T1000 (cell line): ENCODE results near the gene S100A5.
A peak's percentile ranks its signal among the peaks of the same experiment; 100 is the strongest.
"Not testable (repeated sequence)": the region's sequence is repeated elsewhere in the genome, so short reads cannot be mapped to it uniquely, and the experiment has no call there.

Source experiments
- DNase-seq: peaks from one replicate; lab custom pipeline; 2025; ENCODE audit warnings: mixed read lengths; lab: John Stamatoyannopoulos, UW

Gene S100A5

DNA sequence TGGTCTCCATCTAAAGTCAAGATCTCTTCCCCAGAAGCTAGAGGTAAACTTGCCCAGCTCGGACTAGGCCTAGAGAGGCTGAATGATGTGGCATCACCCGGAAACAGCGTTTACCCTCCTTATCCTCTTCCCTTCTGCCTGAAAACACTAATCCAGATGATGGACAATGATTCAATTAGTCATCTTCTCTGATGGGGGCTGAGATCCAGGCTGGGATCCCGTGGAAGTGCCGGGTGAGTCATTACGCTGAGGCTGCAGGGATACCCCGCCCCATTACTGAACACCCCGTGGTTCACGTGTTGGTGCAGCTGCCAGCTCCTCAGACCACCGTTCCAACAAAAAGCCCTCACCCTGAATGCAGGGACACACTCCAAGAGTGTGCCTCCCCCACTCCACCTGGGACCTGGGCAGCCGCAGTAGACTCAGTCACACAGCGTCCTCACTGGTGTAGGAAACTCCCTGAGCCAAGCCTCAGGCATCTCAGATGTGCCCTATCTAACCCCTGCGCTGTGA lies 7.0 kb downstream of the S100A5 start:
- peak; percentile 54 for DNase-seq

DNA sequence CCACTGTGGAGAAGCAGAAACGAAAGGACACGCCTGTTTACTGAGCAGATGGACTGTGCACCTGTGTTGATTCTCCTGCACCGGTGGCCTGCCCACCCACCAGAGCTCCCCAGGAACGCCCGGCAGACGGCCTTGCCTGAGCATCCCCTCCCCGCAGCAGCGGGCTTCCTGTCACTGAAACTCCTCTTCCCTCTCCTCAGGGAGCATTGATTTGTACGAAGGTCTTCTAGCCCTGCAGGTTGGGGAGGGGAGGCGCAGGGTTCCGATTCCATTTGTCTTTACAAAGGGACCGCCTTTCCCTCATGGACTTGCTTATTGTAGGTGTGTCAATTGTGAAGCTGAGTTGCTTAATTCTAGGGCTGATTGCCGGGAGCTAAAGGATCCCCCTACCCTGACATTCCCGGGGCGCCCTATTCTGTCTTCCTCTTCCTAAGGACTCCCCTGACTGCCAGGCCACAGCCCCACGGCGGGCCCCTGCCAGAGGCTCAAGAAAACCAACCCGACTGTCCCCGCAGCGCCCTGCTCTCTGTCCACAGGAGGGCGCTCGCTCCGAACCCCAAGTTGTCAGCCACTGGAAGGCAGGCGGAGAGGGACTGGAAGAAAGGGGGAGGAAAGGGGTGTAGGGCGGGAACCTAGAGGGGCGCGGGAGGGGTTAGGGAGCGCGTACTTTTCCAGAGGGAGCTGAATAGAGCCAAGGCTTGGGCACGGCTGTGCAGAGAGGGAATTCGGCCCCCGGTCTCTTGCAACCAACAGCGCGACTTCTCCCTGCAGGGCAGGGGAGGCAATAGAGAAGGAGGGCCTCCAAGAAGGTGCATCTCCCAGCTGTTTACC lies 7.8 kb downstream of the S100A5 start:
- peak; percentile 64 for DNase-seq

DNA sequence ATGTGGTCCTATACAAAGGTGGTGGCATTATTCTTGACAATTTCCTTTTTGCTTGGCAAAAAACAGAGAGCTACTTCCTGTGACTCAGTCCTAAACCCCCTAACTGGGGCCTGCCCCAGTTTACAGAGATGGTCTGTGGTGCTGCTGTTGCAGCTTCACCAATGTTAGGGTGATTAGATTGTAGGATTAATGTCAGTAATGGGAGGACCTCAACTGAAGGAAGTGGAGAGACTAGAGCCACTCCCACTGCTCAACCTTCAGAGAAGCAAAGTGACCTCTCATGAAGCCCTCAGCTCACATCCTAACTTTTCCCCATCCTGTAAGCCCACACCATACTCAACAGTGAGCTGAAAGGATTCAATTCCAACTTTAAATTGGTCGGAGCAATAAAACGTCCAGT lies 8.6 kb downstream of the S100A5 start:
- no peak for DNase-seq

DNA sequence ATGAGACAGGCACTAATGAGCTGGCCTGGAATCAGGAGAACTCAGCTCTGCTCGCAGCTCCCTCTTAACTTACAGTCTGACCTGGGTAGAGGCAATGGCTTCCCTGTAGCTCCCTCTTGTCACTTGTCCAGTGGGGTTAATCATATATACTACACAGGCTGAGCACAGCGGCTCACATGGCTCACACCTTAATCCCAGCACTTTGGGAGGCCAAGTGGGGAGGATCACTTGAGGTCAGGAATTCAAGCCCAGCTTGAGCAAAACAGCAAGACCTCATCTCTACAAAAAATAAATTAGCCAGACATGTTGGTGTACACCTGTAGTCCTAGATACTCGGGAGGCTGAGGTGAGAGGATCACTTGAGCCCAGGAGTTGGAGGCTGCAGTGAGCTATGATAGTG lies 9.1 kb downstream of the S100A5 start:
- DNase-seq, result no peak

DNA sequence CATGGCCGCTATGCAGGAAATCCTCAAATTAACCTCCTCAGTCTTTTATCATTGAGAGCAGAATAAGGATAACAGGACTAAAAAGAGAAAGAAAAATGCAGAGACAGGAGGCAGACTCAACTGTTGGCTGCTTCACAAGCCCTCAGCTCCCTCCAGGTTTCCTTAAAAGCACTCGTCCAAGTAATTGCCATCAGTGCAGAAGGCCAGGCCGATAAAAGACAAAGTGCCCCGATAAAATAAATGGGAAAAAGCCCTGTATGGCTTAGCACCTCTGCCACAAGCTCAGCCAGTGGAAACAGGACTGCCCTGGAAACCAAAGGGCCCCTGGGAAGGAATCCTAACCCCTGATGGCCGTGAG lies 13.1 kb downstream of the S100A5 start:
- DNase-seq, result no peak

DNA sequence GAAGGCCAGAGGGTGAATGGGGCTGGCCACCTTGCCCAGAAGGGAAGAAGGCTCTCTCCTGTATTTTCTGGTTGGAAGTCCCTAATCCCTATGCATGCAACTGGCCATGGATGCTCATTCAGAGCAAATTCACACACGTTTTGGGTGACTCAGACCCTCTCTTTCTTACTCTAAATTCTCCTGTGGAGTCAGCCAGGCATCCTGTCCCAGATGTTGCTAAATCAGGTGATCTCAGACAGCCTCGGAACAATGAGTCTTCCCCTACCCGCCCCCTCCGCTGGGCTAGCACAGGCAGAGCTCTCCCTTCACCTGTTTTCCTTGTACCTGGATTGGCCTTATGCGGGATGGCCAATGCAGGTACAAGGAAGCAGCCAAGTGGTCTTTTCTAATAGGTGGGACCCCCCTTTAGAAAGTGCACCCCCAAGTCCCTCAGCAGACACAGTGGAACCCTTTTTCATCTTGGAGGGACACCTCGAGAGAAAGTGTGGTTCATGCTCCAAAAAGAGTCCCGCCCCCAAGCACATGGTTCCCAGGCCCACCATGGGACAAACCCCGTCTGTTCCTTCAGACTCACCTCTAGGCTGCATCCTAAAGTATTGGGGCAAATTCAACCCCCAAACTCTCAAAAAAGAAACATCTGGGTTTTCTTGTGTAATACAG lies 13.6 kb downstream of the S100A5 start:
- no peak for DNase-seq

DNA sequence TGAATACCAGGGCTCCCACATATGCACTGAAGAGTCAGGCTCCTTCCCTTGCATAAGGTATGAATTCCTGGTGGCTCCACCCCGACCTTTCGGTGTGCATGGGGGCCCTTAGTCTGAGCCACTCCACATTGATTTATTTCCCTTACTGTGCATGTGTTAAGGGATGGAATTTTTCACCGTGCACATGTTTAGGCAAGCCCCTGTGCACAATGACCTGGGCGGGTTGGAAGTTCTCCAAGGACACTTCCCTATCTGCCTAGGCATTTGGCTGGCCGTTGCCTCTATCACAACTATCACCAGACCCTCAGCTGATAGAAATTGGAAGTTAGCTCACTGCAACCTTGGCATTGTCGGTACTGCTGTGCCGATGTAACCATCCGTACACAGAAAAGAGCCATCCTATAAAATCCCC lies 14.6 kb downstream of the S100A5 start:
- no peak for DNase-seq

DNA sequence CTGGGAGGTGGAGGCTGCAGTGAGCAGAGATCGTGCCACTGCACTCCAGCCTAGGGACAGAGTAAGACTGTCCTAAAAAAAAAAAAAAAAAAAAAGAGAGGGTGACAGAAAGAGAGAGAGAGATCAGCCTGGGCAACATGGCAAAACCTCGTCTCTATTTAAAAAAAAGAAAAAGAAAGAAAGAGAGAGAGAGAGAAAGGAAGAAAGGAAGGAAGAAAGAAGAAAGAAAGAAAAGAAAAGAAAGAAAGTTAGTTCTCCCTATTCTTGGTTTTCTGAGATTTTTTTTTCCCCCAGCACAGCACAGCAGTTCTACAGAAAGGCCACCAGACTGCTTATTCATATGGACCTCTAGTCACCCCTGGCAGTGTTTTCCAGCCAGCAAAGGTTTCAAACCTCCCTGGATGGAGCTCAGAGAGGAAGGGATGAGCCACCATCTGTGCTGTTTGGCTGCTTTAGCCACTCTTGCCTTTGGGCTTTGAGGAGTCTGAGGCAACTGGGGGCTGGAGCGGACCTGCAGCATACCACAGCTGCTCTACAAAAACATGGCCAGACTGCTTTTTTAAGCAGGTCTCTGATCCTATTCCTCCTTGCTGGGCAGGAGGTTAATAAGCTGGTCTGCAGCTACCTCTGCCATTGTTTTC lies 15.5 kb downstream of the S100A5 start:
- no peak for DNase-seq

DNA sequence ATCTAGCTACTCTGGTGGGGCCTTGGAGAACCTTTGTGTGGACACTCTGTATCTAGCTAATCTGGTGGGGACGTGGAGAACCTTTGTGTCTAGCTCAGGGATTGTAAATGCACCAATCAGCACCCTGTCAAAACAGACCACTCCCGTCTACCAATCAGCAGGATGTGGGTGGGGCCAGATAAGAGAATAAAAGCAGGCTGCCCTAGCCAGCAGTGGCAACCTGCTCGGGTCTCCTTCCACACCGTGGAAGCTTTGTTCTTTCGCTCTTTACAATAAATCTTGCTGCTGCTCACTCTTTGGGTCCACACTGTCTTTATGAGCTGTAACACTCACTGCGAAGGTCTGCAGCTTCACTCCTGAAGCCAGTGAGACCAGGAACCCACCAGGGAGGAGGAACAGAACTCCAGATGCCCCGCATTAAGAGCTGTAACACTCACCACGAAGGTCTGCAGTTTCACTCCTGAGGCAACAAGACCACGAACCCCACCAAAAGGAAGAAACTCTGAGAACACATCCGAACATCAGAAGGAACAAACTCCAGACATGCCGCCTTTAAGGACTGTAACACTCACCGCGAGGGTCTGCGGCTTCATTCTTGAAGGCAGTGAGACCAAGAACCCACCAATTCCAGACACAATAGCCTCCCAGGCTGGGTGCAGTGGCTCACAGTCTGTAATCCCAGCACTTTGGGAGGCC lies 18.2 kb downstream of the S100A5 start:
- DNase-seq, result not testable (repeated sequence)

DNA sequence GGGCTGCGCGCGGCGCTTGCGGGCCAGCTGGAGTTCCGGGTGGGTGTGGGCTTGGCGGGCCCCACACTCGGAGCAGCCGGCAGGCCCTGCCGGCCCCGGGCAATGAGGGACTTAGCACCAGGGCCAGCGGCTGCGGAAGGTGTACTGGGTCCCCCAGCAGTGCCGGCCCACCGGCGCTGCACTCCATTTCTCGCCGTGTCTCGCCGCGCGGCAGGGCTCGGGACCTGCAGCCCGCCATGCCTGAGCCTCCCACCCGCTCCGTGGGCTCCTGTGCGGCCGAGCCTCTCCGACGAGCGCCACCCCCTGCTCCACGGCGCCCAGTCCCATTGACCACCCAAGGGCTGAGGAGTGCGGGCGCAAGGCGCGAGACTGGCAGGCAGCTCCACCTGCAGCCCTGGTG lies 18.9 kb downstream of the S100A5 start:
- not testable (repeated sequence) for DNase-seq

DNA sequence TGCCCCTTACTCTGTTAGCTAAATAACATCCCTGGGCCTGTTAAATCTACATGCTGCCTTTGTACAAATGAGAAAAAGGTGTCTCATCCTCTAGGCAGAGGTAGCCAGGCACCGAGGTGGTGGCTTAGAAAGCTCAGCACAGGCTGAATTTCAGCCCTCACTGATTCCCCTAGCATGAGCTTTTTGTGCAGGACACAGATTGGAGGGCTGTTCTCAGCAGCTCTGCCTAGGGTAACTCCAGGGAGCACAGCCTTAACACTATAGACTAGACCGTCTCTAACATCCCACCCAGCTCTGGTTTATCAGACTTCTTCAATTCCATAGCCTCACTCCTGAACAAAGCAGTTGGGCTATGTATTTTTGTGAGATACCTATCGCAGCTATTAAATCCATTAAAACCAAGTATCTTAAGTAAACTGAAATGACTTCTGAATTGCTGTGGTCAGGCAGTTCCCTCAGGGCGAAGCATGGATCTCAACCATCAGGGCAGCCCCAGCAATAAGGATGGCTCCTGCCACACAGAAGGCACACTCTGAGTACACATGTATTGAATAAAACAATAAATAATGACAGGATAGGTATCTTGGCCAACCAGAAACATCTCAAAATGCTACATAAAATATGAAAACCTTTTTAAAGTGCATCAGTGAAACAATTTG lies 19.8 kb downstream of the S100A5 start:
- DNase-seq, result no peak

DNA sequence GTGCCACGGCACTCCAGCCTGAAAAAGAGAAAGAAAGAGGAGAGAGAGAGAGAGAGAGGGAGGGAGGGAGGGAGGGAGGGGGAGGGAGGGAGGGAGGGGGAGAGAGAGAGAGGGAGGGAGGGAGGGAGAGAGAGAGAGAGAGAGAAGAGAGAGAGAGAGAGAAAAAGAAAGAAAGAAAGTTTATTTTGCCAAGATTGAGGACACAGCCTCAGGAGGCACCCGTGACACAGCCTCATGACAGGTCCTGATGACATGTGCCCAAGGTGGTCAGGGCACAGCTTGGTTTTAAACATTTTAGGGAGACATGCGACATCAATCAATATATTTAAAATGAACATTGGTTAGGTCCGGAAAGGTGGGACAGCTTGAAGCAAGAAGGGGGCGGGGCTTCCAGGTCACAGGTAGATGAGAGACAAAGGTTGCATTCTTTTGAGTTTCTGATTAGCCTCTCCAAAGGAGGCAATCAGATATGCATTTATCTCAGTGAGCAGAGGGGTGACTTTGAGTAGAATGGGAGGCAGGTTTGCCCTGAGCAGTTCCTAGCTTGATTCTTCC lies 20.5 kb downstream of the S100A5 start:
- DNase-seq, result not testable (repeated sequence)

DNA sequence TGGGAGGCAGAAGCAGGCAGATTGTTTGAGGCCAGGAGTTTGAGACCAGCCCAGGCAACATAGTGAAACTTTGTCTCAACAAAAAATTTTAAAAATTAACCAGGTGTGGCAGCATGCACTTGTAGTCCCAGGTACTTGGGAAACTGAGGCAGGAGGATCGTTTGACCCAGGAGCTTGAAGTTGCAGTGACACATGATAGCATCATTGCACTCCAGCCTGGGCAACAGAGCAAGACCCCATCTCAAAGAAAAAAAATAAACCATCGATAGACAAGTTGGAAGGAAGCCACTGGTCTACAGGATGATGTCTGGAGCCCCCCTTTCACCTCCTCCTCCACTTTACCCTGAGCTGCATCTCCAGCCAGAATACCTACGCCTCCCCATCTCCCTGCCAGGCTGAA lies 21.5 kb downstream of the S100A5 start:
- DNase-seq, result no peak

DNA sequence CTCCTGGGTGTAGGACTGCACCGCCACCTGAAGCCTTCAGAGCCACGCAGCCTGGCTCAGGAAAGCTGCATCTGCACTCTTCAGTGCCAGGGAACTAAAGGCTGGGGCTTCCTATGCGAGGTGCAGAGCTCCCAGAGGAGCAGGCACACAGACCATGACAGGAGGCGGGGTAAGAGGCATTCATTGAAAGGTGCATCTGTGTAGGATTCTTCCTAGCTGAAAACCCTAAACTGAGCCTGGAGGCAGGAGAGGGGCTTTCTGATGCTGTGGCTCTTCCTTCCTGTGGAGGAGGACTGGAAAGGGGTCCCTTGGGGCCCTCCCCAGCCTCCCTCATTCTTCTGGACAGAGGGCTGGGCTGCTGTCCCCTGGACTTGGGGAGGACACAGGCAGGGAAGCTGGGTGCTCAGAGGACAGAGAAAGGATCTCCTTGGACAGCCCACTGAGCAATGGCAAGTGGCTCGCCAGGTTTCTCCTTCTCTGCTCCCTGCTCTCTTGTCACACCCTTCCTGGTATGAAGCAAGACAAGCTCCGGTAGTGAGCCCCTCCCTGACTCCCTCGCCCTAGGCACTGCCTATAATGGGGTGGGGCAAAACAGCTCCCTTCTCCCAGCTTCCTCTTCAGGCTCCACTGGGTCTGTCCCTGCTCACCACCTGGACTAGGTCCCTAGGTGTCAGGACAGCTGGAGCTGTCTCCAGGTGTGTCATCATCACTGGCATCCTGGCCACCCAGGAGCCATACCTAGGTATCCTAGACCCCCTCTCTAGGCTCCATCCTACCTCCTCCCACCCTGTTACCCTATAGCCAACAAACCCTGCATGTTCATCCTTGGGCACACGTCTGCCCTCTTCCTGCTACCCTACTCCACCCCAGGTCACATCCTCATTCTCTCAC lies 25.0 kb downstream of the S100A5 start:
- no peak for DNase-seq

DNA sequence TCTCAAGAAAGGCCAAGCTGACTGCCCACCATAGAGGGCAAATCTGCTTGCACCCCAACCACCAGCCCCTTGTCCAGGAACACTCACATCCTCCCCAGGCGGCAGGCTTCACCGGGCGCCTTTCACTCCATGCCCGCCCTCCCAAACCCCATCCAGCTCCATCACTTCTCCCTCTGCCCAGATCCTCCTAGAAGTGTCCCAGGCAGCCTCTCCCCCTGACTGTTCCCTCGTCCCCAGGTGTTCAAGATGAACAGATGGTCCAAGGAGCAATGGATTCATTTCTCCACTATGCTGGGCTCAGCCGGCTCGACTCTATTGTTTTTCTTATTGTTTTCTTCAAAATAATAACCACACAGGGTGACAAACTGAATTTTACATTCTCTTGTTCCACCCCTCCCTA lies 27.1 kb downstream of the S100A5 start:
- no peak for DNase-seq

DNA sequence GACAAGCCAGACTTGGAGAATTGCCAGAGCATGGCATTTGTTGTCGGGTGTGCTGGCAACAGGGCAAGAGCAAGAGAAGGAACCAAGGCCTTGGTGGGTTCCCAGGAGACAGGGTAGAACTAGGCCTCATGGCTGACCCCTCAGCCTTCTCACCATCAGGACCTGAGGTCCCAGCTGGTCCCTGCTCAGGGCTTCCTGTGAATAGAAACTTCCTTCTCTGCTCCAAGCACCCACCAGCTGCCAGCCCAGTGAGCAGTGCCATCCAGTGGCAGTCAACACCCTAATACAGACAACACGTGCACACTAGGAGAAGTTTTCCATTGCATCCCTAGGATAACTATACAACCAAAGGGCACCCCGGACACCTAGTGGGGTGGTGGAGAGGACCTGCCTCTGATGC lies 27.7 kb downstream of the S100A5 start:
- DNase-seq, result no peak

DNA sequence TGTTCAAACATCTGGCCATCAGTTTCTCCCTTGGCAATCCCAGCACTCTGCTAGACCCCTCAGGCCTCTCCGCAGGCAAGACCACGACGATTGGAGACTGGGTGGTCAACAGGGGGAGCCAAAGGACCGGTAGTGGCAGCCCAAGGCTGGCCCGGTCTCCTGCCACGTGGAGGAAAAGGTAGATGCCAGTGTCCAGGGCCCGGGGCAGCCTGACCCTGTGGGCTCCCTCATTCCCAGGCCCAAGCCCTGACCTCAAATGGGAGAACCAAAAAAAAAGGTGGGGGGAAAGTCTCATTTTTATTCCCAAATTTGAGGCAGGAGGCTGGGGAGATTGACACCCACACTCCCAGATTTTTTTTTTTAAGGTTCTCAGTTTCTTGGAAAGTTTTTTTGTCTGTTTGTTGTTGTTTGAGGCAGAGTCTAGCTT lies 29.7 kb downstream of the S100A5 start:
- DNase-seq, result peak; percentile 57

DNA sequence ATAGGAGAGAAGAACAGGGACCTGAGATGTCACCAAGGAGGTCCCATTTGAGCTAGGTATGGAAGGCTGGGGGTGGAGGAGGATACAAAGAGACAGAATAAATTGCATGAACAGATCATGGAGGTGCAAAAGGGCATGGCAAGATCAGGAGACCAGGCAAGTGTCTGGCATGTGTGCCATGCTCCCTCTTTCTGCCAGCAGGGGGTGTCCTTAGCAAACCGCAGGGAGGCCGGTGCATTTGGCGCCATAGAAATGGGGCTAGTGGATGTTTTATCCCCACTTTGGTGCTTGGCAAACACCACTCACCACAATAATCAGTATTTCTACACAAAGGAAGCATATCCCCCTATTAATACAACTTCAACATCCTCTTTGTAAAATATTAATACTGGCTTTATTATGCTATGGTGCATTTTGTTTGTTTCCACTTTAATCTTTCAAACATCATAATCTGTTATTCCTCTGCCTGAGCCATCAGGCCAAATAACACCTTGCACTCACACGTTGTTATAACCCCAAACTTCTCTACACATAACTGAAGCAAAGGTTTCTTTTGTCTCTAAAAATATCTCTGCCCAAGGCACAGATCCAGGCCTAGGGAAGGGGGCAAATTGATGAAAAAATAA lies 30.9 kb downstream of the S100A5 start:
- DNase-seq, result no peak

DNA sequence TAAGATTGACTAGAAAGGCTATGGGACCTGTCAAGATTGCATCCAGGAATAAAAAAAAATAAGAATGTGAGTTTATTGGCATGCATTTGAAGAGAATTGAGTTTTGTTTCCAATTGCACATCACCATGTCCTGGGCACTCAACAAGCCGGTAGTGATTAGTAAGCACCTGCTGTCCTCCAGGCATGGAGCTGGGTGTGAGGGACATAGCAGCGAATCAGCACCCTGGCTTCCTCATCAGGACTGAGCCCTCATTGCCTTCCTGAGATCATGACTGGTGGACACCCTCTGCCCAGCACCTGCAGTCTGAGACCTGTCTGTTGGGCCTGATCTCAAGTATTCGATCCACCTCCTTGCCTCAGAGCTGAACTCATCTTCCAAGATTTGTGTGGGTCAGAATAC lies 31.7 kb downstream of the S100A5 start:
- DNase-seq, result no peak
